Type B pancreatic cell (in vitro differentiated cells): ENCODE results near the gene IFNA21. TPM values are rescaled to one million over a fixed set of nuclear protein-coding genes. Genes with fewer than 3 reads are reported as not detected.
"Not testable (repeated sequence)": the region's sequence is repeated elsewhere in the genome, so short reads cannot be mapped to it uniquely, and the experiment has no call there.

Experiments
- DNase-seq: peaks from one replicate; pipeline ENCODE4 v3.0.0; 2021; ENCODE audit warnings: mixed read lengths; ENCODE audit not compliant: unreplicated experiment; ENCODE audit errors: extremely low spot score
- H3K27ac Mint-ChIP-seq: 2 replicates; pipeline ENCODE4 v1.8.0; 2021; ENCODE audit warnings: mild to moderate bottlenecking, mixed read lengths
- H3K27me3 Mint-ChIP-seq: 2 replicates; pipeline ENCODE4 v1.8.0; 2021; ENCODE audit warnings: mixed read lengths
- H3K36me3 Mint-ChIP-seq: 2 replicates; pipeline ENCODE4 v1.8.0; 2021; ENCODE audit warnings: mixed read lengths
- H3K4me1 Mint-ChIP-seq: one replicate; pipeline ENCODE4 v1.8.0; 2021; ENCODE audit warnings: mixed read lengths; ENCODE audit not compliant: unreplicated experiment
- H3K4me3 Mint-ChIP-seq: 2 replicates; pipeline ENCODE4 v1.8.0; 2021; ENCODE audit warnings: mild to moderate bottlenecking, mixed read lengths
- H3K9me3 Mint-ChIP-seq: 2 replicates; pipeline ENCODE4 v1.8.0; 2021; ENCODE audit warnings: mixed read lengths
- CTCF ChIP-seq: fragments of 200-600 bp; sonication (generic); conservative IDR thresholded peaks from 2 replicates; pipeline ENCODE4 v1.5.0; 2021; ENCODE audit warnings: antibody characterized with exemption, mild to moderate bottlenecking
- long read RNA-seq: library from polyadenylated mRNA; unstranded; transcript quantifications from one replicate; pipeline ENCODE4 v2.0.0, GENCODE V29; 2020
- total RNA-seq: library from RNA; stranded (reverse); gene quantifications from 2 replicates; pipeline ENCODE4 v1.2.1, GENCODE V29; 2021; ENCODE audit warnings: low replicate concordance

Gene IFNA21
- not detected in 2 replicates for total RNA-seq
- long read RNA-seq, result 0 reads

GRCh38 chr9:21166560-21166959 lies at the start of gene IFNA21:
Gene IFNA21, minus strand, starts transcription at chr9:21166660. Its CDS starts 48 bp downstream, at chr9:21166612.
- H3K9me3 Mint-ChIP-seq, H3K27ac Mint-ChIP-seq, H3K36me3 Mint-ChIP-seq, DNase-seq, H3K4me3 Mint-ChIP-seq, H3K27me3 Mint-ChIP-seq, H3K4me1 Mint-ChIP-seq: not testable (repeated sequence)

GRCh38 chr9:21213411-21214326 lies 47.2 kb upstream of the IFNA21 start:
- not testable (repeated sequence) for DNase-seq, H3K27ac Mint-ChIP-seq, H3K4me3 Mint-ChIP-seq, H3K36me3 Mint-ChIP-seq, H3K4me1 Mint-ChIP-seq, H3K9me3 Mint-ChIP-seq
- peaks cover 11% of the 10 kb centered on the region for H3K27me3 Mint-ChIP-seq
- peak; percentile 57 for TF ChIP-seq CTCF

- not testable (repeated sequence) for H3K27ac Mint-ChIP-seq, H3K4me1 Mint-ChIP-seq, H3K36me3 Mint-ChIP-seq, H3K9me3 Mint-ChIP-seq, H3K4me3 Mint-ChIP-seq
- H3K27me3 Mint-ChIP-seq, result peaks cover 11% of the 10 kb centered on the region
- peak; percentile 62 for DNase-seq
Measured at GRCh38 chr9:21212160-21212559, 45.7 kb upstream of the IFNA21 start.

GRCh38 chr9:21210782-21211181 lies 44.3 kb upstream of the IFNA21 start:
- not testable (repeated sequence) for H3K27ac Mint-ChIP-seq, H3K36me3 Mint-ChIP-seq, H3K27me3 Mint-ChIP-seq, DNase-seq, H3K9me3 Mint-ChIP-seq, H3K4me3 Mint-ChIP-seq, H3K4me1 Mint-ChIP-seq

GRCh38 chr9:21210311-21210710 lies 43.9 kb upstream of the IFNA21 start:
- Mint-ChIP-seq H3K9me3 (no peaks in the 10 kb centered on the region), H3K4me1 (no peaks in the 10 kb centered on the region), H3K27ac (no peak overlapping the region), H3K27me3 (peaks cover 3% of the 10 kb centered on the region), H3K36me3 (no peaks in the 10 kb centered on the region), H3K4me3 (no peak overlapping the region)
- no peak for TF ChIP-seq CTCF
- DNase-seq, result no peak

GRCh38 chr9:21207043-21207442 lies 40.6 kb upstream of the IFNA21 start, which contains the start of gene IFNA10:
Gene IFNA10, minus strand, starts transcription at chr9:21207143. Its CDS starts 46 bp downstream, at chr9:21207097.
- H3K27ac Mint-ChIP-seq, H3K36me3 Mint-ChIP-seq, H3K9me3 Mint-ChIP-seq, H3K4me3 Mint-ChIP-seq, DNase-seq, H3K27me3 Mint-ChIP-seq, H3K4me1 Mint-ChIP-seq: not testable (repeated sequence)

- no peaks in the 10 kb centered on the region for H3K9me3 Mint-ChIP-seq
- H3K36me3 Mint-ChIP-seq, result no peaks in the 10 kb centered on the region
- peaks cover 11% of the 10 kb centered on the region for H3K27me3 Mint-ChIP-seq
- H3K4me3 Mint-ChIP-seq, result no peak overlapping the region
- no peak overlapping the region for H3K27ac Mint-ChIP-seq
- no peak for DNase-seq
- no peaks in the 10 kb centered on the region for H3K4me1 Mint-ChIP-seq
- no peak for TF ChIP-seq CTCF
Measured at GRCh38 chr9:21205204-21205603, 38.7 kb upstream of the IFNA21 start.

- H3K9me3 Mint-ChIP-seq, DNase-seq, H3K36me3 Mint-ChIP-seq, H3K27ac Mint-ChIP-seq, H3K4me3 Mint-ChIP-seq, H3K4me1 Mint-ChIP-seq: not testable (repeated sequence)
- peaks cover 11% of the 10 kb centered on the region for H3K27me3 Mint-ChIP-seq
Measured at GRCh38 chr9:21202105-21202504, 35.6 kb upstream of the IFNA21 start, which contains the start of gene IFNA7. Gene IFNA7, minus strand, starts transcription at chr9:21202205. Its CDS starts 40 bp downstream, at chr9:21202165.
